Fibroblast of pulmonary artery (primary cell): Measurements from ENCODE around the gene PTPRN2.
"Not testable (repeated sequence)": the region's sequence is repeated elsewhere in the genome, so short reads cannot be mapped to it uniquely, and the experiment has no call there.

Experiments used
- DNase-seq: peaks from one replicate; pipeline ENCODE4 v3.0.0-alpha.2; 2010; ENCODE audit warnings: low read depth
- H3K4me3 ChIP-seq: replicated peaks from 2 replicates; pipeline ENCODE4 v1.5.1; 2011; ENCODE audit warnings: low read depth, mild to moderate bottlenecking, control low read depth, low read length, moderate library complexity
- CTCF ChIP-seq: IDR thresholded peaks from 2 replicates; pipeline ENCODE4 v1.5.1; 2011; ENCODE audit warnings: mild to moderate bottlenecking, control low read depth, low read length, inconsistent platforms; ENCODE audit errors: missing control alignments

The PTPRN2 gene

GRCh38 chr7:157735826-157736225 lies 851.8 kb downstream of the PTPRN2 start:
- no peak for DNase-seq

GRCh38 chr7:157734676-157735640 lies 852.7 kb downstream of the PTPRN2 start:
- no peak for TF ChIP-seq CTCF
- DNase-seq: no peak
- no peak overlapping the region for H3K4me3 ChIP-seq

More at GRCh38 chr7:157735826-157736225, 851.8 kb downstream of the PTPRN2 start:
- no peak for TF ChIP-seq CTCF
- H3K4me3 ChIP-seq: no peak overlapping the region

DNA sequence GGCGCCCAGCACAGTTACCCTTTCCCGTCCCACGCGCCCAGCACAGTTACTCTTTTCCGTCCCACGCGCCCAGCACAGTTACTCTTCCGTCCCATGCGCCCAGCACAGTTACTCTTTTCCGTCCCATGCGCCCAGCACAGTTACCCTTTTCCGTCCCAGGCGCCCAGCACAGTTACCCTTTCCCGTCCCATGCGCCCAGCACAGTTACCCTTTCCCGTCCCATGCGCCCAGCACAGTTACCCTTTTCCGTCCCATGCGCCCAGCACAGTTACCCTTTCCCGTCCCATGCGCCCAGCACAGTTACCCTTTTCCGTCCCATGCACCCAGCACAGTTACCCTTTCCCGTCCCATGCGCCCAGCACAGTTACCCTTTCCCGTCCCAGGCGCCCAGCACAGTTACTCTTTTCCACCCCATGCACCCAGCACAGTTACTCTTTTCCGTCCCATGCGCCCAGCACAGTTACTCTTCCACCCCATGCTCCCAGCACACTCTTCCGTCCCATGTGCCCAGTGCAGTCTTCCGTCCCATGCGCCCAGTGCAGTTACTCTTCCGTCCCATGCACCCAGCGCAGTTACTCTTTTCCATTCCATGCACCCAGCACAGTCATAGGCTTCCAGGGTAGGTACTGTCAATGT lies 853.7 kb downstream of the PTPRN2 start:
- H3K4me3 ChIP-seq, DNase-seq: not testable (repeated sequence)

- no peak overlapping the region for H3K4me3 ChIP-seq
- TF ChIP-seq CTCF: no peak
- no peak for DNase-seq
Measured at GRCh38 chr7:157731126-157731525, 856.5 kb downstream of the PTPRN2 start.

DNA sequence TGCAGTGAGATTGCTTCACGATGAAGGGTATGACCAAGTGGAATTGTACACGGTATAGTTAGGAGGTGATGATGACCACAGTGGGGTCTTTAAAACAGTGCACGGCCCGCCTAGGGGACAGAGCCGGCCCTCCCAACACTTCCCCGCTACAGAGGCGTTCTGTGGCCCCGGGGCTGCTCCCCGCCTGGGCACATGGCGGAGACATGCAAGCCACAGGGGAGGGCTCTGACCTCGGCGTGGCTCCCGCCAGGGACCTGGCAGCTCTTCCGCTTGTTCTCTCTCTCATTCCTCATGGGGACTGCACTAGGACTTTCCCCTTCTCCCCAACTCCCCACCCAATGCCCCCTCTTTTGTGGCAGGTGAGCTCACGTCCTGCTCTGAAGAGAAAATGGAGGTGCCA lies 857.0 kb downstream of the PTPRN2 start:
- no peak overlapping the region for H3K4me3 ChIP-seq
- no peak for TF ChIP-seq CTCF
- no peak for DNase-seq

DNA sequence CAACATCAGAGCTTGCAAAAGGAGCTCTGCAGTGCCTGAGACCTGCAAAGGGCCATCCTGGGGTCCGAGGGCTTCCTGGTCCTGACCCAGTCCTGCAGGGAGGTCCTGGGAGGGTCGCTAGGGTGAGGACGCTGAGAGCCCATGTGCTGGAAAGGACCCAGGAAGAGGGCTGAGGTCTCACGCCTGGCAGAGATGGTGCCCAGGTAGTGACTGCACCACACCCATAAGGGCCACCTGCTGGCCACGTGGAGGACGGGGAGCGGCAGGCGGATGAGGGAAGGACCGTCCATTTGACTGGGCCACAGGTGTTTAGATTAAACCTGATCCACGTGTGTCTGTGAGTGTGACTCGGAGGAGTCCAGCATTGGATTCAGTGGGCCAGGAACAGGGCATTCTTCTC lies 858.1 kb downstream of the PTPRN2 start:
- no peak overlapping the region for H3K4me3 ChIP-seq
- DNase-seq: no peak
- TF ChIP-seq CTCF: no peak

- DNase-seq: no peak
- TF ChIP-seq CTCF: no peak
- no peak overlapping the region for H3K4me3 ChIP-seq
Measured at GRCh38 chr7:157727964-157728615, 859.5 kb downstream of the PTPRN2 start.
